Activated naive CD8-positive, alpha-beta T cell treated with anti-CD3 and anti-CD28 coated beads, Interleukin-2, amount 10 ng/mL, durations not matched to agents 7 days and 5 days (primary cell): Measurements from ENCODE around the gene STRIP2. TPM values are rescaled to one million over a fixed set of nuclear protein-coding genes. Genes with fewer than 3 reads are reported as not detected.
"Not testable (repeated sequence)": the region's sequence is repeated elsewhere in the genome, so short reads cannot be mapped to it uniquely, and the experiment has no call there.

ENCODE experiments used
- ATAC-seq: fragments of 150-1000 bp; cut with Tn5 transposase; one replicate; pipeline ENCODE4 v1.10.0; 2021; ENCODE audit warnings: low read depth, moderate library complexity
- POLR2A ChIA-PET: fragments of 350-600 bp; sonication (Branson Sonifier 250); formaldehyde crosslinking; loops from one replicate; lab custom pipeline; 2021; ENCODE audit warnings: antibody characterized with exemption; lab: Charles Lee
- DNase-seq: peaks from one replicate; pipeline ENCODE4 v3.0.0; 2021
- H3K27ac Mint-ChIP-seq: one replicate; pipeline ENCODE4 v1.8.0; 2022; ENCODE audit warnings: mild to moderate bottlenecking, mixed read lengths
- H3K27me3 Mint-ChIP-seq: one replicate; pipeline ENCODE4 v1.8.0; 2022; ENCODE audit warnings: mild to moderate bottlenecking, moderate library complexity, mixed read lengths
- H3K36me3 Mint-ChIP-seq: one replicate; pipeline ENCODE4 v1.8.0; 2021; ENCODE audit warnings: mild to moderate bottlenecking, mixed read lengths
- H3K4me1 Mint-ChIP-seq: one replicate; pipeline ENCODE4 v1.8.0; 2021; ENCODE audit warnings: mixed read lengths
- H3K4me3 Mint-ChIP-seq: one replicate; pipeline ENCODE4 v1.8.0; 2022; ENCODE audit warnings: mild to moderate bottlenecking, moderate library complexity, mixed read lengths
- H3K9me3 Mint-ChIP-seq: one replicate; pipeline ENCODE4 v1.8.0; 2021; ENCODE audit warnings: mixed read lengths
- total RNA-seq, 2 experiments: library from RNA; stranded (reverse); gene quantifications; one replicate each; pipeline ENCODE4 v1.2.3, GENCODE V29; 2021

Gene STRIP2
- total RNA-seq, 2 experiments from 2014 or later = 3.3 to 4.4 TPM

DNA sequence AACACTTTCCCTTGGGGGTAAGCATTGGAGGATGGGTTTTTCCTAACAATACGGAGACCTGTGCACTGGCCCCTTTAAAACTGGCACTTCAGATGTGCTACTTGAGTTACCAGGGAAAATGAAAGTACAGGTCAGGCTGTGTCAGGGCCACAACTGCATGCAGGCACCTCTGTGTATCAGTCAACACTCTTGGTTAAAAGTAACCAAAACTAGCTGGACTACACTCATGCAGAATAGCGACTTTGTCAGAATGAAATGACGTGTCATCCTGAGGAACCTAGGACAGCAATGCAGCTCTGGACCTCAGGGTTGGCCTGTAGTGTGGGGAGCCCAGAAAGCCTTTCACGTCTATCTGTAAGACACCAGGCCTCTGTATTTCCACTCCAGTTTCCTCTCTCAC is 34.3 kb downstream of the STRIP2 start:
- DNase-seq (no peak), ATAC-seq (peak; percentile 30)
- Mint-ChIP-seq H3K9me3 (no peaks in the 10 kb centered on the region), H3K27ac (no peak overlapping the region), H3K36me3 (peaks cover 3% of the 10 kb centered on the region), H3K4me1 (peaks cover 6% of the 10 kb centered on the region), H3K4me3 (no peak overlapping the region), H3K27me3 (no peaks in the 10 kb centered on the region)
- POLR2A ChIA-PET = no interaction called here

DNA sequence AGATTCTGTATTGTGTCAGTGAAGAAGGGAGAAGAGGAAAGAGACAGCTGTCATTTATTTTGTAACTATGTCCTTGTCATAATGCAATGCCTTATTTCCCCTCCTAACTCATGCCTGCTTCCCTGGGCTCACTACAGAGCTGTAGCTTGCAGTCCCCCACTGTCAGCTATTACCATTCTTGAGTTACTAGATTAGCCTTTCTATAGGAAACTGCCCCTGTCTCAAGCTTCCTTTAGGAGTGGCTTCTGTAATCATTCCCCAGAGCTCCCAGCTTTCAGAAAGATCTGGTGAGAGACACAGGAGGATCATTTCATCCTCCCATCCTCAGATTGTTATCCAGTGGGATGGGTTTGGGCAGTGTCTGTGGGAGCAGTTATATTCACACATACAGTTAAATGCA is 35.7 kb downstream of the STRIP2 start:
- ATAC-seq (no peak), DNase-seq (no peak)
- no peaks in the 10 kb centered on the region for H3K27me3 Mint-ChIP-seq
- no peak overlapping the region for H3K4me3 Mint-ChIP-seq
- H3K36me3 Mint-ChIP-seq = peaks cover 4% of the 10 kb centered on the region
- peaks cover 6% of the 10 kb centered on the region for H3K4me1 Mint-ChIP-seq
- no peak overlapping the region for H3K27ac Mint-ChIP-seq
- no peaks in the 10 kb centered on the region for H3K9me3 Mint-ChIP-seq
- POLR2A ChIA-PET = no interaction called here

DNA sequence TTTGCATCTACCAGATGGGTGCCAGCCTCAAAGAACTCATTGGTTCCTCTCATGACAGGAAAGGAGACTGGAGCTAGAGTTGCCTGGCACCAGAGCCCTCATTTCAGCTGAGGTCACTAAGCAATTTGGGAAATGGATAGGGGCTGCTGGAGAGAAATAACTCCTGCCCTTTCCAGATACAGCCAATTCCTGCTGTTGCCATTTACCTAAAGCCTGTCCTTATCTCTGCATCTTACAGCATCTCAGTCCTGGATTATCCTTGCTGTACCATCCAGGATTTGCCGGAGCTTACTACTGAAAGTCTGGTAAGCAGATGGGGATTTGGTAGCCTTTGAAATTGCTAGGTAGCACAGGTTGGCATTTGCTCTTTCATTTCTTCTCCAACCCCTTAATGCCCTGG is 36.2 kb downstream of the STRIP2 start:
- peaks cover 6% of the 10 kb centered on the region for H3K4me1 Mint-ChIP-seq
- DNase-seq (no peak), ATAC-seq (no peak)
- no peaks in the 10 kb centered on the region for H3K27me3 Mint-ChIP-seq
- H3K36me3 Mint-ChIP-seq = peaks cover 6% of the 10 kb centered on the region
- no peaks in the 10 kb centered on the region for H3K9me3 Mint-ChIP-seq
- H3K27ac Mint-ChIP-seq = no peak overlapping the region
- H3K4me3 Mint-ChIP-seq = no peak overlapping the region
- POLR2A ChIA-PET = no interaction called here

DNA sequence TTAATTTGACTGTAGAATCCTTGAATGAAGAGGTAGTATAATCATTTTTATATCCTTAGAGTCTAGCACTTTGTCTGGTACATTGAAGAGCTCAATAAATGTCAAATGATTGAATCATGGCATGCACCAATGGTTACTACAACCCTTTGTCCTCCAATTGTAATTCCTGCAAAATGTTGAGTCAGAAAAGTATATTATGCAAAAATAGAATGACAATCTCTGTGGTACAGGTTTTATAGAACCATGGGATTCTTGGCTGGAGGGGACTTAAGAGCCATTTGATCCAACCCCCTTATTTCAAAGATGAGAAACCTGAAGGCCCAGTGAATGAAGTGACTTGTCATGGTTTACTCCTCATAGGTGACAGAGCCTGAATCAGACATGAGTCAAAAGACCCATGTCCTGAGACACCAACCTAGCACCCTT is 37.2 kb downstream of the STRIP2 start:
- H3K36me3 Mint-ChIP-seq = peaks cover 6% of the 10 kb centered on the region

DNA sequence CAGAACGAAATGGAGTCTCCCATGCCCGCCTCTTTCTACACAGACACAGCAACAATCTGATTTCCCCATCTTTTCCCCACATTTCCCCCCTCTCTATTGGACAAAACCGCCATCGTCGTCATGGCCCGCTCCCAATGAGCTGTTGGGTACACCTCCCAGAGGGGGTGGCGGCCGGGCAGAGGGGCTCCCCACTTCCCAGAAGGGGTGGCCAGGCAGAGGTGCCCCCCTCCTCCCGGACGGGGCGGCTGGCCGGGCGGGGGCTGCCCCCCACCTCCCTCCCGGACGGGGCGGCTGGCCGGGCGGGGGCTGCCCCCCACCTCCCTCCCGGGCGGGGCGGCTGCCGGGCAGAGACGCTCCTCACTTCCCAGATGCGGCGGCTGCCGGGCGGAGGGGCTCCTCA is 41.7 kb downstream of the STRIP2 start:
- H3K4me3 Mint-ChIP-seq, POLR2A ChIA-PET, ATAC-seq, H3K36me3 Mint-ChIP-seq, H3K27ac Mint-ChIP-seq, H3K4me1 Mint-ChIP-seq, H3K27me3 Mint-ChIP-seq, H3K9me3 Mint-ChIP-seq, DNase-seq: not testable (repeated sequence)

More for the DNA sequence above, 37.2 kb downstream of the STRIP2 start:
- Mint-ChIP-seq H3K4me1 (peaks cover 6% of the 10 kb centered on the region), H3K4me3 (no peak overlapping the region), H3K27me3 (no peaks in the 10 kb centered on the region), H3K9me3 (no peaks in the 10 kb centered on the region), H3K27ac (no peak overlapping the region)
- POLR2A ChIA-PET = no interaction called here
- ATAC-seq = no peak
- DNase-seq = no peak

DNA sequence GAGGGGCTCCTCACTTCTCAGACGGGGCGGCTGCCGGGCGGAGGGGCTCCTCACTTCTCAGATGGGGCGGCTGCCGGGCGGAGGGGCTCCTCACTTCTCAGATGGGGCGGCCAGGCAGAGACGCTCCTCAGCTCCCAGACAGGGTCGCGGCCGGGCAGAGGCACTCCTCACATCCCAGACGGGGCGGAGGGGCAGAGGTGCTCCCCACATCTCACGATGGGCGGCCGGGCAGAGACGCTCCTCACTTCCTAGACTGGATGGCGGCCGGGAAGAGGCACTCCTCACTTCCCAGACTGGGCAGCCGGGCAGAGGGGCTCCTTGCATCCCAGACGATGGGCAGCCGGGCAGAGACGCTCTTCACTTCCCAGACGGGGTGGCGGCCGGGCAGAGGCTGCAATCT is 42.2 kb downstream of the STRIP2 start:
- H3K4me3 Mint-ChIP-seq, DNase-seq, H3K27me3 Mint-ChIP-seq, POLR2A ChIA-PET, H3K36me3 Mint-ChIP-seq, H3K4me1 Mint-ChIP-seq, H3K9me3 Mint-ChIP-seq, H3K27ac Mint-ChIP-seq, ATAC-seq: not testable (repeated sequence)

DNA sequence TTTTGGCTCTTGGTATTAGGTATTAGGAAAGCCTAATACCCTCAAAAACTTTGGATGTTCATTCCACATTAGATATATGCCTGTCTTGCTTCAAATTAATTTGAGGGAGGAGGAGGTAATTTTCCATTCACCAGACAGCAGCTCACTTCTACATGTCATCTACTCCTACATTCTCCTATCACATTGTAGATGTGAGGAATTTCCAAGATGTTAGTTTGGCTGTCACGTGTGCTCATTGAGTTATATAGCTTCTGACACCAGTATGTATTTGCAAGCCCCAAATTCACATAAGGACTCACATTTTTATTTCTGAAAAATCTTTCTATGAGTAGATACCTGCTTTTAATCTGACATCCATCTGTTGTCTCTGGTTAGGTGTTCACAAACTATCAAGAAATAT is 45.6 kb downstream of the STRIP2 start:
- POLR2A ChIA-PET = no interaction called here
- ATAC-seq (no peak), DNase-seq (no peak)
- H3K9me3 Mint-ChIP-seq = no peaks in the 10 kb centered on the region
- H3K27me3 Mint-ChIP-seq = no peaks in the 10 kb centered on the region
- H3K27ac Mint-ChIP-seq = no peak overlapping the region
- no peaks in the 10 kb centered on the region for H3K4me1 Mint-ChIP-seq
- no peak overlapping the region for H3K4me3 Mint-ChIP-seq
- H3K36me3 Mint-ChIP-seq = peaks cover 6% of the 10 kb centered on the region

DNA sequence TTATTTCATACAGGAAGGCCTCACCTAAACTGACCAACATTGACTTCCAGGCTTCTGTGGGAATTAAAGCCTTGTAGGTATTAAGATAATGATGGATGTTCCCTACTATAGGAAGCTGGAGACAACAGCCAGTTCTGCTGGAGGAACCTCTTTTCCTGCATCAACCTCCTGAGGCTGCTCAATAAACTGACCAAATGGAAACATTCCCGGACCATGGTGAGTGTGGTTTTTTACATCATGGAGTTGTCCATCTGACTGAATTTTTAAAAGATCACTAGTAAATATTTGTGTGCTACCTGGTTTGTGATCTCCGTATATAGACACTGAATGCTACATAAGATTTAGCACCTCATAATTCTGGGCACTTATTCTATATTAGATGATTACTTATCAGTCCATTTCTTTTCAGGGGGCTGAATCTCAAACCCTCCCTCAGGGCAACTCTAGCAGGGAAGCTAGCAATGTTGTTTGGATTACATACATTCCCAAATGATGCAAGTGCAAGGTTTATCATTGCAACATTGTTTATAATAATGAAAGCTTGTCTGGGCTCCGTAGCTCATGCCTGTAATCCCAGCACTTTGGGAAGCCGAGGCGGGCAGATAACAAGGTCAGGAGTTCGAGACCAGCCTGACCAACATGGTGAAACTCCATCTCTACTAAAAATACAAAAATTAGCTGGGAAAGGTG is 46.6 kb downstream of the STRIP2 start:
- no peaks in the 10 kb centered on the region for H3K9me3 Mint-ChIP-seq
- ATAC-seq (no peak), DNase-seq (no peak)
- no peaks in the 10 kb centered on the region for H3K27me3 Mint-ChIP-seq
- H3K4me1 Mint-ChIP-seq = no peaks in the 10 kb centered on the region
- H3K4me3 Mint-ChIP-seq = no peak overlapping the region
- POLR2A ChIA-PET = no interaction called here
- H3K27ac Mint-ChIP-seq = no peak overlapping the region
- peaks cover 3% of the 10 kb centered on the region for H3K36me3 Mint-ChIP-seq

DNA sequence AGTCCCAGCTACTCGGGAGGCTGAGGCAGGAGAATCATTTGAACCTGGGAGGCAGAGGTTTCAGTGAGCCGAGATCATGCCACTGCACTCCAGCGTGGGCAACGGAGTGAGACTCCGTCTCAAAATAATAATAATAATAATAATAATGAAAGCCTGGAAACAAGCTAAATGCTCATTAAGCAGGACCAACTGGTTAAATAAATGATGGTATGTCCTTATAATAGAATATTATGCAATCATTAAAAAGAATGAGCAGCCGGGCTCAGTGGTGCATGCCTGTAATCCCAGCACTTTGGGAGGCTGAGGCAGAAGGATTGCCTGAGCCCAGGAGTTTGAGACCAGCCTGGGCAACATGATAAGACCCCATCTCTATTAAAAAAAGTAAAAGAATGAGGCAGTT is 47.1 kb downstream of the STRIP2 start:
- H3K4me3 Mint-ChIP-seq, H3K27ac Mint-ChIP-seq, DNase-seq, H3K27me3 Mint-ChIP-seq, ATAC-seq, H3K4me1 Mint-ChIP-seq, H3K36me3 Mint-ChIP-seq, POLR2A ChIA-PET, H3K9me3 Mint-ChIP-seq: not testable (repeated sequence)

DNA sequence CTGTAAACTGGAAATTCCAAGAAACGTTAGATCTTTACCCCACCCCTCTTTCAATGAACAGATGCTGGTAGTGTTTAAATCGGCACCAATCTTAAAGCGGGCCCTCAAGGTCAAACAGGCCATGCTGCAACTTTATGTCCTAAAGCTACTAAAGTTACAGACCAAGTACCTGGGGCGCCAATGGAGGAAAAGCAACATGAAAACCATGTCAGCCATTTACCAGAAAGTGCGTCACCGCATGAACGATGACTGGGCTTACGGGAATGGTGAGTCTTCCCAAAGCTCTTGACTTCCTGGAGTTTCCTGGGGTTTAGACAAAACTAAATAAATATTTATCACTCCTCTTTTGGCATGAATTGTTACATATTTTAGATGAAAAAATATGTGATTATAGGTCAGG is 48.5 kb downstream of the STRIP2 start:
- DNase-seq (no peak), ATAC-seq (no peak)
- H3K27me3 Mint-ChIP-seq = no peaks in the 10 kb centered on the region
- H3K4me3 Mint-ChIP-seq = no peak overlapping the region
- H3K27ac Mint-ChIP-seq = no peak overlapping the region
- no peaks in the 10 kb centered on the region for H3K9me3 Mint-ChIP-seq
- H3K36me3 Mint-ChIP-seq = no peaks in the 10 kb centered on the region
- H3K4me1 Mint-ChIP-seq = no peaks in the 10 kb centered on the region
- POLR2A ChIA-PET = no interaction called here

DNA sequence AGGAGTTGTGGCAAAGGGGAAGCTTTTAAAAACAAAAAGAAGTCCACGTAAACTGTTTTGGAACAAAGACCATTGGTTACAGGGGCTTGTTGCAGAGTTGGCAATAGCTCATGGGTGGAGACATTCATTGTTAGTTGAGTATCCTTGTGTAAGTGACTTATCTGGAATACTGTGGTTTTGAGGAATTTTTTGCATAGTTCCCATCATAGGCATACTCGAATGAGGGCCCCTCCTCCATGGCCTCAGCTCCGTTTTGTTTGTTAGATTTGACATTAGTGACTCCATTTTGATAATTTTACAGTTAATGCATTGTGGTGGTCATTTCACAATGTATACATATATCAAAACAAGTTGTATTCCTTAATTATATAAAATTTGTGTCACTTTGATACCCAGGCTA is 55.3 kb downstream of the STRIP2 start:
- Mint-ChIP-seq H3K27me3 (no peaks in the 10 kb centered on the region), H3K9me3 (no peaks in the 10 kb centered on the region), H3K27ac (no peak overlapping the region), H3K36me3 (peaks cover 6% of the 10 kb centered on the region), H3K4me3 (no peak overlapping the region), H3K4me1 (peaks cover 2% of the 10 kb centered on the region)
- ATAC-seq = no peak
- DNase-seq = no peak
- POLR2A ChIA-PET = no interaction called here

DNA sequence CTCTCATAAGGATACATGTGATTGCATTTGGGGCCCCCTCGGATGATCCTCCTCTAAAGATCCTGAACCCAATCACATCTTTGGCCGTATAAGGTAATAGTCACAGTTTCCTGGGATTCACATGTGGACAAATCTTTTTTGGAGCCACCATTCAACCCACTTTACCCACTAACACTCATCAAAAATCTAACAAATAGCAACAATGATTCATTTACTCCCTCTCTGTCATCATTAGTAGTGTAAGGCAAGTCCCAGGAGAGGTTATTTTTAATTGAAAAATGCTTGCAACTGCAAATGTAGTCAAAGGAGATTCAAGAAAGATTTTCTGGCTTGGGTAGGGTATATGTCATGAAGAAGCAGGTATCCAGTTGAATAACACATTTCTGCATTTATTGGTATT is 58.2 kb downstream of the STRIP2 start:
- POLR2A ChIA-PET = no interaction called here
- no peak for ATAC-seq
- H3K27me3 Mint-ChIP-seq = peaks cover 3% of the 10 kb centered on the region
- DNase-seq = no peak
- H3K36me3 Mint-ChIP-seq = peaks cover 6% of the 10 kb centered on the region
- H3K4me3 Mint-ChIP-seq = no peak overlapping the region
- no peaks in the 10 kb centered on the region for H3K9me3 Mint-ChIP-seq
- no peak overlapping the region for H3K27ac Mint-ChIP-seq
- peaks cover 10% of the 10 kb centered on the region for H3K4me1 Mint-ChIP-seq

DNA sequence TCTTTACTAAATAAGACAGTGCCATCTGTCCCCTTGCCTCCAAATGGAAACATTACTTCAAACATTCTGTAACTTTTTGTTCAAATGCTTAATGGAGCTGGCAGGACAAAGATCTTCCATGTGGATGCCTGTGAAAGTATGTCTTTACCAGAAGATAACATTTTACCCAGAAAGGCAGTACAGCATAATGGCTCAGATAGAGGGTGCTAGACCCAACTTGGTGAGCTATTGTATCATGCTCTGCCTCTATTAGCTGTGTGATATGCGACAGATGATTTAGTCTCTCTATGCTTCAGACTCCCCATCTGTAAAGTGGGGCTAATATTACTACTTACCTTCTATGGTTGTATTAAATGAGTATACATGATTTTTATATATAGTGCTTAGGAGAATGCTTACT is 59.3 kb downstream of the STRIP2 start:
- H3K27ac Mint-ChIP-seq = no peak overlapping the region
- no peaks in the 10 kb centered on the region for H3K9me3 Mint-ChIP-seq
- ATAC-seq (no peak), DNase-seq (no peak)
- peaks cover 10% of the 10 kb centered on the region for H3K4me1 Mint-ChIP-seq
- H3K36me3 Mint-ChIP-seq = peaks cover 6% of the 10 kb centered on the region
- H3K4me3 Mint-ChIP-seq = no peak overlapping the region
- peaks cover 5% of the 10 kb centered on the region for H3K27me3 Mint-ChIP-seq
- POLR2A ChIA-PET = no interaction called here

DNA sequence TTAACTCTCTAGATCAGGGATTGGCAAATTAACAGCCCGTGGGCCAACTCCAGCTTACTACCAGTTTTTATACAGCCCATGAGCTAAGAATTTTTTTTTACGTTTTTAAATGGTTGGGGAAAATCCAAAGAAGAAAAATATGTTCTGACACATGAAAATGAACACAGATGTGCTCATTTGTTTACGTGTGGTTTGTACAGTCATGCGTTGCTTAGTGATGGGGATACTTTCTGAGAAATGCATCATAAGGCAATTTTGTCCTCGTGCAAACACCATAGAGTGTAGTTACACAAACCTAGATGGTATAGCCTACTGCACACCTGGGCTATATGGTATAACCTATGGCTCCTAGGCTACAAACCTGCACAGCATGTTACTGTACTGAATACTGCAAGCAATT is 59.8 kb downstream of the STRIP2 start:
- H3K9me3 Mint-ChIP-seq = no peaks in the 10 kb centered on the region
- peaks cover 10% of the 10 kb centered on the region for H3K4me1 Mint-ChIP-seq
- no peak overlapping the region for H3K4me3 Mint-ChIP-seq
- H3K27me3 Mint-ChIP-seq = peaks cover 5% of the 10 kb centered on the region
- no peak overlapping the region for H3K27ac Mint-ChIP-seq
- POLR2A ChIA-PET = no interaction called here
- H3K36me3 Mint-ChIP-seq = peaks cover 3% of the 10 kb centered on the region
- DNase-seq (no peak), ATAC-seq (no peak)

DNA sequence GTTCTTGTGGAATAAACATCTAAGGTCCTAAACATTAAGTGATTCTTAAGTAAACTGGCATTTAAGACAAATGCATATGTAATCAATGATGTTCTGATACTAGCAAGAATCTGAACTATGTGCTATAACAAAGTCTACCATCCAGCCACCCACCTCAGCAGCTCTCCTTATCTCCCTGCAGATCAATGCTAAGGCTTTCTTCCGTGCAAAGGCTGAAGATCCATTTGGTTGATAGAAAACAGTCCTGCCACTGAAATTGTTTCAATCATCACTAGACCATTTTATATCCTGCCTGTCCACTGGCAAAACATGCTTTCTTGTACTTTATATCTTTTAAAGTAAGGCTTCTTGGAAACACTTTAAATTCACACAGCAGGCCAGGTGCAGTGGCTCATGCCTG is 61.8 kb downstream of the STRIP2 start:
- H3K9me3 Mint-ChIP-seq = no peaks in the 10 kb centered on the region
- no peak for DNase-seq
- no peak overlapping the region for H3K27ac Mint-ChIP-seq
- H3K27me3 Mint-ChIP-seq = peaks cover 8% of the 10 kb centered on the region
- H3K36me3 Mint-ChIP-seq = no peaks in the 10 kb centered on the region
- no peak overlapping the region for H3K4me3 Mint-ChIP-seq
- no peak for ATAC-seq
- H3K4me1 Mint-ChIP-seq = peaks cover 13% of the 10 kb centered on the region
- POLR2A ChIA-PET = no interaction called here
